Vagina (tissue), 2 donors: ENCODE data around the gene FAM53A. TPM values are rescaled to one million over a fixed set of nuclear protein-coding genes. Genes with fewer than 3 reads are reported as not detected.

Source experiments
- DNase-seq, 2 donors: peaks; one replicate each; pipeline ENCODE4 v3.0.0-alpha.2; 2017; ENCODE audit errors: extremely low spot score in 2 of 2
- H3K27ac ChIP-seq: fragments of 200-600 bp; sonication (generic); one replicate; pipeline ENCODE4 v1.5.1; 2019
- H3K27me3 ChIP-seq: fragments of 200-600 bp; sonication (generic); one replicate; pipeline ENCODE4 v1.5.1; 2019
- H3K36me3 ChIP-seq, 2 donors: fragments of 200-600 bp; sonication (generic); one replicate each; pipeline ENCODE4 v1.5.1; 2017 to 2019
- H3K4me1 ChIP-seq: fragments of 200-600 bp; sonication (generic); one replicate; pipeline ENCODE4 v1.5.1; 2019
- H3K4me3 ChIP-seq, 2 donors: fragments of 200-600 bp; sonication (generic); 1 replicate in 1 of 2; 2 replicates in 1 of 2; pipeline ENCODE4 v1.5.1; 2016 to 2019
- H3K9me3 ChIP-seq: fragments of 200-600 bp; sonication (generic); one replicate; pipeline ENCODE4 v1.5.1; 2019
- POLR2A ChIP-seq, 2 donors: fragments of 450-650 bp; IDR thresholded peaks; one replicate each; pipeline ENCODE4 v1.6.1; 2017; ENCODE audit warnings: antibody characterized with exemption in 2 of 2, mild to moderate bottlenecking in 2 of 2, moderate library complexity in 2 of 2
- POLR2AphosphoS5 ChIP-seq, 2 donors: sonication (generic); formaldehyde crosslinking; IDR thresholded peaks; one replicate each; pipeline ENCODE4 v1.9.0; 2017; ENCODE audit warnings: antibody characterized with exemption in 2 of 2, mild to moderate bottlenecking in 2 of 2, low read depth in 1 of 2; ENCODE audit not compliant: insufficient read depth in 1 of 2
- intact Hi-C: fragments of 100-400 bp; cut with DNase I; formaldehyde crosslinking; loops from one replicate; pipeline ENCODE4 v1.15.1; 2023
- total RNA-seq: library from RNA; depleted of rRNA; stranded (reverse); fragments of >200 nt; gene quantifications from one replicate; pipeline ENCODE4 v1.2.3, GENCODE V29; 2016
- TF ChIP-seq, protein P1 (sequence below), 3 experiments: fragments of 450-650 bp in 2 of 3; fragments of 200-600 bp in 1 of 3; sonication (generic) in 1 of 3; IDR thresholded peaks; one replicate each; pipeline ENCODE4 v1.5.1; 2017 to 2019; ENCODE audit warnings: antibody characterized with exemption in 3 of 3, mild to moderate bottlenecking in 2 of 3, moderate library complexity in 2 of 3

FAM53A gene
- total RNA-seq, 1 donor from 2014 or later: 13.8 TPM

DNA sequence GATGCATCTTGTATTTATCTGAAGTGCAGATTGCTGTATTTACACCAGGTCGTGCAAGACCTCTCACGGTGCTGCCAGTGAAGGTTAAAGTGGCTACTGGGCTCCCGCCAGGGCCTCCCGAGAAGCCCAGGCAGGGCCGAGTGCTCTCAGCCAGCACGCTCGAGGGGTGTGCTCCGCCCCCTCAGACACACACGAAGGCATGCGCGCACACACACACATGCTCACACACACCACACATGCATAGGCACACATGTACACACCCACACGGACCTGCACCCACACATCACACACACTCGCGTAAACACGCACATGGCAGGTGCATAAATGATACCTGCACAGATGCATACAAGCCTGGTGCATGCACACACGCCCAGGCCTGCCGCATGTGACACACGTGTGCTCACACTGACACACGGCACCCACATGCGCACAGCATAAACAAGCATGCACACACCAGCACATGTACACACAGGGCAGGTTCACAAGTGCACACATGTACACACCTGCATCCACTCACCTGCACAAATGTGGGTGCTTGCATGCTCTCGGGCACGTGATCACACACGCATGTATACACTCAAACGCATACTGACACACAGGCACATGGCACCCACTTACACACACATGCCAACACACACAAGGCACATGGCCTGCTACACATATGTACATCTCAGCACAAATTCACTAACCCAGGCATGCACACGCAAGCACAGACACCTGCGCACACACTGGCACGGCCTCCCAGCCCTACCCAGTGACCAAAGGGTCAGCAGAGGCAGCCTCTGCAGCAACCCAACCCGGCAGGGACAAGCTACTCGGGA, 71.6 kb downstream of the FAM53A start:
- TF ChIP-seq POLR2A (IDR thresholded peaks at IDR 0.05) (no peak), POLR2AphosphoS5 (IDR thresholded peaks at IDR 0.05; ENCODE audit: insufficient read depth in 1 of 2, low read depth in 1 of 2) (no peak)
- TF ChIP-seq, protein P1, sequence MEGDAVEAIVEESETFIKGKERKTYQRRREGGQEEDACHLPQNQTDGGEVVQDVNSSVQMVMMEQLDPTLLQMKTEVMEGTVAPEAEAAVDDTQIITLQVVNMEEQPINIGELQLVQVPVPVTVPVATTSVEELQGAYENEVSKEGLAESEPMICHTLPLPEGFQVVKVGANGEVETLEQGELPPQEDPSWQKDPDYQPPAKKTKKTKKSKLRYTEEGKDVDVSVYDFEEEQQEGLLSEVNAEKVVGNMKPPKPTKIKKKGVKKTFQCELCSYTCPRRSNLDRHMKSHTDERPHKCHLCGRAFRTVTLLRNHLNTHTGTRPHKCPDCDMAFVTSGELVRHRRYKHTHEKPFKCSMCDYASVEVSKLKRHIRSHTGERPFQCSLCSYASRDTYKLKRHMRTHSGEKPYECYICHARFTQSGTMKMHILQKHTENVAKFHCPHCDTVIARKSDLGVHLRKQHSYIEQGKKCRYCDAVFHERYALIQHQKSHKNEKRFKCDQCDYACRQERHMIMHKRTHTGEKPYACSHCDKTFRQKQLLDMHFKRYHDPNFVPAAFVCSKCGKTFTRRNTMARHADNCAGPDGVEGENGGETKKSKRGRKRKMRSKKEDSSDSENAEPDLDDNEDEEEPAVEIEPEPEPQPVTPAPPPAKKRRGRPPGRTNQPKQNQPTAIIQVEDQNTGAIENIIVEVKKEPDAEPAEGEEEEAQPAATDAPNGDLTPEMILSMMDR (IDR thresholded peaks at IDR 0.05): no peak
- no peak overlapping the region for H3K4me3 ChIP-seq
- H3K4me1 ChIP-seq: no peaks in the 10 kb centered on the region
- no peak overlapping the region for H3K27ac ChIP-seq
- H3K9me3 ChIP-seq: no peaks in the 10 kb centered on the region
- intact Hi-C loops: no loop called here
- no peaks in the 10 kb centered on the region for H3K36me3 ChIP-seq
- no peaks in the 10 kb centered on the region for H3K27me3 ChIP-seq
- DNase-seq: no peak

DNA sequence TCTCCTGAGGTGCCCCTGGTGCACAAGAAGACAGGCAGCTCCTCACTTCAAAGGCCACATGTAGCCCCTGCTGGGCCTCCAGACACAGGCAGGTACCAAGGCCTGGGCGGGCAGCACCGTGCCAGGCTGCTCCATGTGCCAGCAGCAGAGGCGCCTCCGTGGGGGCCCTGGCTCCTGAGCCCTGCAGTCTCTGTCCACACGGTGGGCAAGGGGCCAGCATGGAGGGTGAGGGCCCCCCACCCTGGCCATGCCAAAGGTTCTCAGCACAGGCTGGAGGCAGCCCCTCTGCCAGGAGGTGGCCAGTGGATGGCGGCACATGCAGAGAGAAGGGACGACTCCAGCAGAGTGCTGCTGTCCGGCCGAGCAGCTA, 72.6 kb downstream of the FAM53A start:
- intact Hi-C loops: no loop called here
- H3K4me1 ChIP-seq: no peaks in the 10 kb centered on the region
- no peak overlapping the region for H3K4me3 ChIP-seq
- no peaks in the 10 kb centered on the region for H3K27me3 ChIP-seq
- H3K27ac ChIP-seq: no peak overlapping the region
- TF ChIP-seq, protein P1 (IDR thresholded peaks at IDR 0.05): no peak
- TF ChIP-seq POLR2AphosphoS5 (IDR thresholded peaks at IDR 0.05; ENCODE audit: insufficient read depth in 1 of 2, low read depth in 1 of 2) (no peak), POLR2A (IDR thresholded peaks at IDR 0.05) (no peak)
- no peaks in the 10 kb centered on the region for H3K9me3 ChIP-seq
- no peak for DNase-seq
- no peaks in the 10 kb centered on the region for H3K36me3 ChIP-seq

- H3K4me1 ChIP-seq: no peaks in the 10 kb centered on the region
- intact Hi-C loops: no loop called here
Measured at GRCh38 chr4:1610791-1611500, 73.2 kb downstream of the FAM53A start.

GRCh38 chr4:1609901-1610790, 74.0 kb downstream of the FAM53A start:
- Histone ChIP-seq H3K9me3 (no peaks in the 10 kb centered on the region), H3K4me1 (no peaks in the 10 kb centered on the region), H3K27me3 (no peaks in the 10 kb centered on the region), H3K27ac (no peak overlapping the region), H3K36me3 (no peaks in the 10 kb centered on the region), H3K4me3 (no peak overlapping the region)
- intact Hi-C loops: no loop called here
- DNase-seq: no peak
- TF ChIP-seq POLR2AphosphoS5 (IDR thresholded peaks at IDR 0.05; ENCODE audit: insufficient read depth in 1 of 2, low read depth in 1 of 2): no peak
- TF ChIP-seq, protein P1 (IDR thresholded peaks at IDR 0.05): no peak
- TF ChIP-seq POLR2A (IDR thresholded peaks at IDR 0.05): no peak

More at GRCh38 chr4:1610791-1611500, 73.2 kb downstream of the FAM53A start:
- no peaks in the 10 kb centered on the region for H3K27me3 ChIP-seq
- TF ChIP-seq, protein P1 (IDR thresholded peaks at IDR 0.05): no peak
- TF ChIP-seq POLR2AphosphoS5 (IDR thresholded peaks at IDR 0.05; ENCODE audit: insufficient read depth in 1 of 2, low read depth in 1 of 2) (no peak), POLR2A (IDR thresholded peaks at IDR 0.05) (no peak)
- no peak overlapping the region for H3K4me3 ChIP-seq
- DNase-seq: no peak
- no peaks in the 10 kb centered on the region for H3K36me3 ChIP-seq
- no peak overlapping the region for H3K27ac ChIP-seq
- no peaks in the 10 kb centered on the region for H3K9me3 ChIP-seq
